GM11168 (cell line): ENCODE results near the gene RAB31.

Experiments used
- in situ Hi-C: fragments of 300-500 bp; cut with MboI; formaldehyde crosslinking; loops from one replicate; pipeline ENCODE4 v1.12.0; 2022; ENCODE audit warnings: low sequenced_read_pairs; ENCODE audit not compliant: unreplicated experiment

The RAB31 gene

GRCh38 chr18:9829397-9829712, 121.3 kb downstream of the RAB31 start:
- in situ Hi-C loops: no loop called here

- in situ Hi-C loops: no loop called here
Measured at GRCh38 chr18:9831036-9831722, 123.1 kb downstream of the RAB31 start.

DNA sequence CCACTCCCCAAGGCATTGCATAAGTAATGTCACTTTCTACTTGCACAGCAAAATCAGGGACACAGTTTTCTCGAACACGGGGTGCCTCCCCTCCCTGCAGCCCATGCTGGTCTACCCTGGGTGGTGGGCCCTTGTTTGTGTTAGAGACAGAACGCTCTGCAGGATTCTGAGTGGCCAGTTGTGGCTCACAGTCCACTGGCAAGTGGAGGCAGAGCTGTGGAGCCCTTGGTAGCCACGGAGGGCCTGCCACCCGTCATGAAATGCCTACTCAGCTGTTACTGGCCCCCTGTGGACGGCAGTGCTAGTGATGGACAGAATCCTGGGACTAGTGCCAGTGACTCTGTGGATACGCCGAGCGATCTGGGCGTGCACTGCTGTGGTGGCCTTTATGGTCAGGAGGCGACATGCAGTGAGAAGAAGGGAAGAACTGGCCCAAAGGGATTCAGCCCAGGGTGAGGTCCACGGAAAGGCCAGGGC, 123.7 kb downstream of the RAB31 start:
- in situ Hi-C loops: no loop called here

GRCh38 chr18:9832871-9833270, 124.8 kb downstream of the RAB31 start:
- in situ Hi-C loops: no loop called here

- in situ Hi-C loops: no loop called here
Measured at GRCh38 chr18:9834551-9834950, 126.5 kb downstream of the RAB31 start.

GRCh38 chr18:9835113-9835755, 127.1 kb downstream of the RAB31 start:
- in situ Hi-C loops: no loop called here

GRCh38 chr18:9835825-9836224, 127.7 kb downstream of the RAB31 start:
- in situ Hi-C loops: no loop called here

DNA sequence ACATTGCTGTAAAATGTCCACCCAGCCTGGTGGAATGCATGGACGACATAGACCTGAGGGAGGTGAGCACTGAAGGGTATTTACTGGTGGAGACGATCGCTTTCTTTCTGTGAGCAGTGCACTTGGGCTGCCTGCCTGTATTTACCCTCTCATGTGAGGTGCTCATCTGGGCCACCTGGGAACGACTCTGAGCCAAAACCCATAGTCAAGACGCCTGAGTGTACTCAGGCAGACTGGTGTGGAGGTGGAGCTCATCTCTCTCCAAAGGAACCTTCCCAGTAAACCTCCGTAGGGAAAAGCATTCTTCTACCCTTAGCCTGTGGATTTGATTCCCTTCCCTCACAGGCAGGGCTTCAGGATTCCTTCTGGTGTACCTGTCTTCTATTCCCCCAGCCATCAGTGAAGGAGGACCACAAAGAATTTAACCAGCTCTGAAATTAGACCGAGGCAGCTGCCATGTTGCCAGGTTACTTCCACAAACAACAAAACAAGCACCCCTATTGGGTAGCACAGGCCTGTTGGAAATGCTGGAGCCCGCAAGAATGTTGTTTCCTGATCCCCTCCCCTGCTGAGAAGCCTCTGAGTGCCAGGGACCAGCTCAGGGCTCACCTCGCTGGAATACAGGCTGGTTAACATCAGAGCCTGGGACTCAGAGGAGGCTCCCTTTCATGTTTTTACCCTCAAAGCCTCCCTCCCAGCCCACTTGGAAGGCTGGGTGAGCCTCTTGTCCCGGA, 130.2 kb downstream of the RAB31 start:
- in situ Hi-C loops: no loop called here

- in situ Hi-C loops: no loop called here
Measured at GRCh38 chr18:9839211-9839610, 131.1 kb downstream of the RAB31 start.

DNA sequence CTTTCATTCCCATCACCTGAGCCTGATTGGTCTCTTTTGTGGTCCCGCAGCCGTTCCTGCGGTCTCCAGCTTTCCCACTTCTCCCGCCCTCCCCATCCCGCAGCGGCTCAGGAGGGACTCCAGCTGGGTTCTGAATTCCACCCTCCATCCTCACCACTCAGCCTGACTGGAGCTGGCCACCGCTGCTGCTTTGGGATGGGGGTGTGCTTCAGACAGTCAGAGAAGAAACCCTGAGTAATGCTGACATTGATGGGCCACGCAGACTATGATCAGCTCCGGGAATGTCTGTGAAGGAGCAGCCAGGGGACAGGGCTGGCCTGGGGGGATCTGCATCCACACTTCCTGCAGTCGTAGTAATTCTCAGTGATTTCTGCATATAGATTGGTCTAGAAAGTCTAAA, 131.8 kb downstream of the RAB31 start:
- in situ Hi-C loops: no loop called here

DNA sequence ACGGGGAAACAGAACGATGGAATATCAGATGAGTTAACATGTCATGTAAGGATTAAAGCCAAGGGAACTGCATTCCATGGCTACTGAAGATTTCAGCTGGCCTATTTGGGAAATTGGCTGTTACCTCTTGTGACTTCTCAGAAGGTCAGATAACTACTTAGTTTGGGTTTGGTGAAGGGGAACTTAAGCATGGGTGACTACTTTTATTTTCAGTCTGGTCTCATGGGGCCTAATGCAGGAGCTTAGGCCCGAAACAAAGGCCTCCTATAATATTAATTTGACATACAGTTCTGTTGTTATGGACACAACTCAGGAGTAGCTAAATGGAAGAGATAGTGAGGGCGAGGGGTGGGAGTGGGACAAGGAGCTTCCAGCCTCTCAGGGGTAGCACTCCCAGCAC, 133.7 kb downstream of the RAB31 start:
- in situ Hi-C loops: no loop called here

GRCh38 chr18:9842448-9842847, 134.3 kb downstream of the RAB31 start:
- in situ Hi-C loops: no loop called here

- in situ Hi-C loops: no loop called here
Measured at GRCh38 chr18:9845256-9845655, 137.2 kb downstream of the RAB31 start.

GRCh38 chr18:9846162-9846925, 138.2 kb downstream of the RAB31 start:
- in situ Hi-C loops: no loop called here

DNA sequence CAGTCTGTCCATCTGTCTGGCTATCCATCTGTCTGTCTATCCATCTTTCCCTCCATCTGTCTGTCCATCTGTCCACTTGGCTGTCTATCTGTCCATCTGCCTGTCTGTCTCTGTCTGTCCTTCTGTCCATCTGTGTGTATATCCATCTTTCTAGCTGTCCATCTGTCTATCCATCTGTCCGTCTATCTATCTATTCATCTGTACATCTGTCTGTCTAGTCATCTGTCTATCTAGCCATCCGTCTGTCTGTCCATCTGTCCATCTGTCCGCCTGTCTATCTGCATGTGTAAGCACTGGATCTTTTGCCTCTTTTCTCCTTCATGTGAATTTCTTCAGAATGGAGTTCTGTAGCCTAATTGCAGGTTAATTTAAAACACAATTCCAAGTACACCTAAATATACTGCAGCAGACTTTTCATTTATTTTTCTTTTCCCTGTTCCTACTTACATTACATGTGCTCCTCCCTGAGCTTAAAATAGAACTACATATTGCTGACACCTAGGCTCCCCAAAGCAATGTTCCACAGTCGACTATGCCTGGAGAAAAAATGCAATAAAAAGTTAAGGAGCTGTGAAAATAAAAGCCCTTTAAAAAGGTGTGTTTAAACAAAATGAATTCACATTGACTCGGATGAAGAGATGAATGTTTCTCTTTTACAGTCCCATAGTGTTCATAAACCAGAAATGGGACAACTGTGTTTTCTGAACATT, 140.2 kb downstream of the RAB31 start:
- in situ Hi-C loops: no loop called here

DNA sequence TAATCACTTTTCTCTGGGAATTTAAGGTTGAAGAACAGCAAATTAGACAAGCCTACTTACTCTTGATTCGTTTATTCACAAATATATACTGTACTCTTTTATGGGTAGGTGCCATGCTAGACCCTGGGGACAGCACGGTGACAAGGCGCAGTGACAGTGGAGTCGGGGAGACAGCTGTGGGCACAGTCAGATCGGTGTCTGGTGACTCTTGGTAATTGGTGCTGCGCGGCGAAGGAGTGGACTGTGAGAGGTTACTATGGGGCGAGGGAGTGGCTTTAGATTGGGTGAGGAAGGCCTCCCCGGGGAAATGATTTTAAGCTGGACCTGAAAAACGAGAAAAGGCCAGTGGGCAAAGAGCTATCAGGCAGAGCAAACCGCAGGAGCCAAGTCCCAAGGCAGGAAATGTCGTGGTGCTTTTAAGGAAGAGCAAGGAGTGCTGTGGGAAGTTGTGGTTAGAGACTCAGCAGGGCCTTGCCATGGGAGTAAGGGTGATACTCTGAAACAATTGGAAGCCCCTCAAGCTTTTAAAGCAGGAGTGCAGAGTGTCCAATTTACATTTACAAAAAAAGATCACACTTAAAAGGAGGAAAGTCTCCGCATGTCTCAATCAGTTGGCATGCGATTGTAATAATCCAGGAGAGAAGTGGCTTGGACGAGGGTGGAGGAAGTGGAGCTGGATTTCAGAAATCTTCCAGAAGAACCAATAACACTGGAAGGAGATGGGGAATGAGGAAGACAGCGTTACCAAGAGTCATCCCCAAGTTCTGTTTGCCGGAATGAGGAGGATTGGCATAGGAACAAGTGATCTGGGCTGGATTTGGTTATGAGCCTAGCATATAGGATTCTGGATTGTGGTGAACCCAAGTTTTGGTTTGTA, 141.5 kb downstream of the RAB31 start:
- in situ Hi-C loops: no loop called here

DNA sequence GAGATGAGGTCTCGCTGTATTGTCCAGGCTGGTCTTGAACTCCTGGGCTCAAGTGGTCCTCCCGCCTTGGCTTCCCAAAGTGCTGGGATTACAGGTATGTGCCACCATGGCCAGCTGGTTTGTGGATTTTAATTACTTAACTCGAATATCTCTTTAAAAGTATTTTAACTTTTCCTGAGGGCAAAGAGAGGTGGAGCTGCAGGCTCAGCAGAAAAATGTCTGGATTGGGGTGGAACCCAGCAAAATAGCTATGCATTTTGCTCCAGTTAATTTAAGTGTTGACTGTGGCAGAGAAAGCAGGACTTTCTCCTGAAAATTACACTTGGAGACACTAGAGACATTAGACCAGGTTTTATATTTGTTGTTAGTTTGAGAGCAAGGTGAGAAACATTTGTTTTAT, 142.2 kb downstream of the RAB31 start:
- in situ Hi-C loops: no loop called here

GRCh38 chr18:9851511-9851910, 143.4 kb downstream of the RAB31 start:
- in situ Hi-C loops: no loop called here
